HEK293 (cell line): ENCODE data around the gene ARHGAP27.
"Not testable (repeated sequence)": the region's sequence is repeated elsewhere in the genome, so short reads cannot be mapped to it uniquely, and the experiment has no call there.

Experiments used
- CTCF ChIA-PET: fragments of 350-600 bp; formaldehyde crosslinking; extraction: SDS; loops from one replicate; lab custom pipeline; 2021; ENCODE audit warnings: antibody characterized with exemption; lab: Yijun Ruan, JAX
- POLR2A ChIA-PET: fragments of 300-600 bp; formaldehyde crosslinking; extraction: SDS; loops from one replicate; lab custom pipeline; 2020; ENCODE audit warnings: antibody characterized with exemption, inconsistent platforms; lab: Yijun Ruan, JAX
- H3K27ac ChIP-seq: fragments of 200-500 bp; sonication (Bioruptor generic); 2 replicates; pipeline ENCODE4 v1.5.1; 2014; ENCODE audit warnings: low read depth, low read length, control low read depth, inconsistent platforms; ENCODE audit errors: extremely low read depth
- H3K36me3 ChIP-seq, 2 experiments: fragments of 200-500 bp in 1 of 2; sonication (Bioruptor generic) in 1 of 2; 1 replicate in 1 of 2; 2 replicates in 1 of 2; pipeline ENCODE4 v1.5.1; 2014 to 2017; ENCODE audit warnings: inconsistent platforms in 2 of 2, low read length in 2 of 2; ENCODE audit not compliant: control insufficient read depth in 2 of 2, insufficient read depth in 1 of 2
- H3K4me1 ChIP-seq: fragments of 200-500 bp; sonication (Bioruptor generic); 2 replicates; pipeline ENCODE4 v1.5.1; 2014; ENCODE audit warnings: mild to moderate bottlenecking, low read length, inconsistent platforms; ENCODE audit not compliant: control insufficient read depth, insufficient read depth
- H3K4me3 ChIP-seq: 2 replicates; pipeline ENCODE4 v1.5.1; 2011; ENCODE audit warnings: low read depth, mild to moderate bottlenecking, control low read depth, low read length, moderate library complexity
- H3K9me3 ChIP-seq: fragments of 200-500 bp; sonication (Bioruptor generic); 2 replicates; pipeline ENCODE4 v1.5.1; 2014; ENCODE audit warnings: low read depth, low read length, inconsistent platforms; ENCODE audit not compliant: control insufficient read depth, insufficient read depth
- GLIS1 ChIP-seq: fragments of 450-650 bp; formaldehyde crosslinking; IDR thresholded peaks from 2 replicates; pipeline ENCODE4 v1.5.1; 2016; ENCODE audit warnings: missing biosample characterization, missing genetic modification characterization
- PRDM6 ChIP-seq: fragments of 450-650 bp; formaldehyde crosslinking; IDR thresholded peaks from 2 replicates; pipeline ENCODE4 v1.5.1; 2017; ENCODE audit warnings: missing biosample characterization, missing genetic modification characterization
- ZIC2 ChIP-seq: fragments of 450-650 bp; formaldehyde crosslinking; IDR thresholded peaks from 2 replicates; pipeline ENCODE4 v1.5.1; 2016; ENCODE audit warnings: missing biosample characterization, missing genetic modification characterization
- ZNF121 ChIP-seq: fragments of 450-650 bp; formaldehyde crosslinking; IDR thresholded peaks from 2 replicates; pipeline ENCODE4 v1.5.1; 2016; ENCODE audit warnings: missing biosample characterization, missing genetic modification characterization
- ZNF580 ChIP-seq: fragments of 450-650 bp; formaldehyde crosslinking; IDR thresholded peaks from 2 replicates; pipeline ENCODE4 v1.5.1; 2016; ENCODE audit warnings: missing biosample characterization, missing genetic modification characterization
- ZNF600 ChIP-seq: fragments of 450-650 bp; formaldehyde crosslinking; IDR thresholded peaks from 2 replicates; pipeline ENCODE4 v1.5.1; 2016; ENCODE audit warnings: missing biosample characterization, missing genetic modification characterization

The ARHGAP27 gene

DNA sequence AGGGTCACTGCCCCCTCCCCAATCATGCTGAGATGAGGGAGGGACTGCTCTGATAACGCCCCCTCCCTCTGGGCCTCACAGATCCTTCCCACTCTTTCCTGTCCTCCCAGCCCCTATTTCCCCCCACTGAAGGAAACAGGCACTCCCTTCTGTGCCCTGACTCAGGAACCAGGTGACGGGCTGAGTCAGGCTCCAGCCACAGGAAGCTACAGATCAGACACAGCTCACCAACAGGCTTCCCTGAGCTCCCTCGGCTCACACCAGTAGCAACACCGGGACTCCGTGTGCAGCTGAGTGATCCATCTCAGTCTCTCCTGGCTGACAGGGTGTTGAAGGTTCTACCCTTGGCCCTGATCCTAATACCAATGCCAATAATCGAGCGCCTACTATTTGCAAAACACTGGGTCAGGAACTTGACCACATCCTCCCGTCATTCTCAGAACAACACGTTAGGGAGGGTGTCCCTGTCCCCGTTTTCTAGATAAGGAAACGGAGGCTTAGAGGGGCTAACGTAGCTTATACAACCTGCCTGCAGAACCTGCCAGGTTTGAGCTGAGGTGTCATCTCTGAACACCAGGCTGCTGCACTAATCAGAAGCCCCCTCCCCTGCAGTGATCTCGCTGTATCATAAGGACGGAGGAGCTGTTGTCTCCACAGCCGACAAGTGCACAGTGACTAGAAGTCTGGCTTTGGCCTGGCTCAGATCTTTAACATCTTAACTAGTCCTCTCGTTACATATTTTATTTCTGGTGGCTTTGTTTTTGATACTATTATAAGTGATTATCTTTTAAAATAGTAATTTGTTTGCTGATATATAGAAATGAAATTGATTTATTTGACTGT is 13.5 kb upstream of the ARHGAP27 start:
- H3K4me1 ChIP-seq, CTCF ChIA-PET, POLR2A ChIA-PET, H3K27ac ChIP-seq, H3K9me3 ChIP-seq, H3K4me3 ChIP-seq: not testable (repeated sequence)
- peaks cover 0 to 18% of the 10 kb centered on the region in 2 experiments; a peak in 2 of 3 replicates for H3K36me3 ChIP-seq

GRCh38 chr17:45444856-45445820 is 12.5 kb upstream of the ARHGAP27 start:
- H3K27ac ChIP-seq, CTCF ChIA-PET, H3K9me3 ChIP-seq, H3K4me1 ChIP-seq, H3K4me3 ChIP-seq, POLR2A ChIA-PET: not testable (repeated sequence)
- H3K36me3 ChIP-seq, result peaks cover 0 to 18% of the 10 kb centered on the region in 2 experiments; a peak in 2 of 3 replicates

DNA sequence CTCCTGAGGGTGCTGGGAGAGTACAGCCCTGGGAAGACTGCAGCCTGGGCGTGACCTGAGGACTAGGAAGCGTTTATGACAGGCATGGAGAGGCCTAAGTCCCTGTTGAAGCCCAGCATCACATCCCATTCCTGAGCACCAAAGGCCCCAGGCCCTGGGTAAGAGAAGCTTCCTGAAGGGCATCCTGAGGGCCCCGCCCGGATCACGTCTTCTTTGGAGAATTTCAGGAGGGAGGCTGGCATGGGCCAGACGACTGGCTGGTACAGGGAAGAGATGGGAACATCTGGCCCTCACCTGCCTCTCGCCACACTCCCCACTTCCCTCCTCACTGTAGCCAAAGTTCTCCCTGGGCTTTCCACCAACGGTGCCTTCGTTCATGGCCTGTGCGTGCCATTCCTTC is 11.6 kb upstream of the ARHGAP27 start:
- H3K4me3 ChIP-seq, H3K9me3 ChIP-seq, POLR2A ChIA-PET, H3K27ac ChIP-seq, CTCF ChIA-PET, H3K4me1 ChIP-seq: not testable (repeated sequence)
- H3K36me3 ChIP-seq, result peaks cover 0 to 12% of the 10 kb centered on the region in 2 experiments; a peak in 1 of 3 replicates

DNA sequence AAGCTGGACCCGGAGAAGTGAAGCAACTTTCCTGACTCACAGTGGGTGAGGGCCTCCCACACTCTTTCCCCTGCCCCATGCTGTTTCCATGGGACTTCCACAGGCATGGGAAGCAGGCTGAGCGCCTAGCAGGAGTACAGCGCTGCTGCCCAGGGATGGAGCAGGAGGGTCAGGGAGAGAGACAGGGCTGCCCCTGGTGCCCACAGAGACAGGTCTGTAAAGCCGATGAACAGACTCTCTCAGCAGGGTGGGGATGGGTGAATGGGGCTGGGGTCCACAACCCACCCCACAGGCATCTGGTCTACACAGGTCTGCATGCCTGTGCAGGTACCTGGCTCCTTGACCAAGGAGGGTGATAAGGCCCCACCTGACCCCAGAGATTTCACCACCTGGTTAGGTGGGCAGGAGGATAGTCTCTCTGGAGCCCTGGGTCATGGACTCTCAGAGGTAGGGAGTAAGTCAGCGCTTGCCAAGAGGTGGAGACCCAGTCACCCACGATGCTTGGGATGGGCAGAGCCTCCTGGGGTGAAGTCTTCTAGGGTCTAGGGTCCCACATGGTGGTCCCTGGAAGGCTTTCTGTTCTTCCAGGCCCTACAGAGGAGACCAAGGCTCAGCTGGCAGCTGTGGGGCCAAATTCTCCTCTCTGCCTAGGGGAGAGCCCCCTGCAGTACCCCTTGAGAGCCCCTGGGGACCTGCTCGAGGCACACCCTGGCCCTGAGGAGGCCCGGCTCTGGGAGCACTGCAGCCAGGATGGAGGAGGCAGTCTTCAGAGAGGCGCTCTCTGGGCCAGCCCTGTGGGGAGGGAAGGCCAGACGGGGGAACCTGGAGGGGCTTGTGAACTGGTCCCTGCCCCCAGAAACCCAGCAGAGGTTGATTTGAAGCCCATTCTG is 10.9 kb upstream of the ARHGAP27 start:
- H3K4me1 ChIP-seq, POLR2A ChIA-PET, H3K4me3 ChIP-seq, H3K9me3 ChIP-seq, CTCF ChIA-PET, H3K27ac ChIP-seq: not testable (repeated sequence)
- peak; percentile 76 for TF ChIP-seq GLIS1 (tag by site-specific recombination)
- peak; percentile 46 for TF ChIP-seq ZIC2
- H3K36me3 ChIP-seq, result peaks cover 0 to 14% of the 10 kb centered on the region in 2 experiments; a peak in 1 of 3 replicates

DNA sequence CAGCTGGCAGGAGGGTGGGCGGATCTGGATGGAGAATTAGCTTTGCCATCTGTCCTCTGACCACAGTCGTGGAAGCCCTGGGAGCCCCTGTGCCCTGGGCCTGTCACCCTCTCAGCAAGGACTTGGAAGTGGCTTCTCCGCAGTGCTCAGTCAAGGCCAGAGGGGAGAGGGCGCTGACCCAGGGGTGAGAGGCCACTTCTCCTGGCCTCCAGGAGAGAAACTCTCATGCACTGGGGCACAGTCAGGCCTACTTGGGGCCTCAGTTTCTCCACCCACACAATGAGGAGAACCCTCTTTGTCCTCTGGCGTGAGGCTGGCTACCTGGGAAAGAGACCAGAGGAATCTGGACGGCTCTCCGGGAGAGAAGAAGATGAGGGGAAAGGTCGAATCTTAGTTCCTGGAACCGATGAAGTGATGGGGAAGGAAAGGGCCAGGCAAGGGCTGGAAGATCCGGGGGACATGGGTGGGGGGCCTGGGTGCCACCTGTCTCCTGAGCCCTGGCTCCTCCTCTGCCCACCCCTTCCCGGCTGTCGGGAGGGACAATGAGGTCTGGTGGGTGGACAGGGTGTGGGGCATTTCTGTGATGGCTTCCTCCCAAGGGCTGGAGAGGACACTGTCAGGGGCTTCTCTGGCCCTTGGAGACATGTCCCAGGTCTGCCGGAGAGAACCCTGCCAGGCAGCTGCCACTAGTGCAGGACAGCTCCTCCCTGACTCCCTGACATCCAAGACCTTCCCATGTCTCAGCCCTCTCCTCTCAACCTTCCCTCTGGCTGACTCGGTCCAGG is 9.0 kb upstream of the ARHGAP27 start:
- Histone ChIP-seq H3K27ac (no peak overlapping the region), H3K4me1 (no peaks in the 10 kb centered on the region; the same call in 1 of the 2 replicates)
- POLR2A ChIA-PET, result no interaction called here

More for the DNA sequence above, 9.0 kb upstream of the ARHGAP27 start:
- Histone ChIP-seq H3K4me3 (no peak overlapping the region), H3K9me3 (no peaks in the 10 kb centered on the region), H3K36me3 (peaks cover 0 to 26% of the 10 kb centered on the region in 2 experiments; a peak in 1 of 3 replicates)
- CTCF ChIA-PET, result no interaction called here
- no peak for TF ChIP-seq ZNF121 (tag by site-specific recombination)
- TF ChIP-seq ZNF580 (tag by site-specific recombination), result no peak
- TF ChIP-seq ZNF600 (tag by site-specific recombination), result 0 out of 2 replicates have a peak, but pooled peaks have one; percentile 24
- no peak for TF ChIP-seq PRDM6 (tag by site-specific recombination)
